ENCODE results near the gene KRTAP5-6.

Gene KRTAP5-6, protein sequence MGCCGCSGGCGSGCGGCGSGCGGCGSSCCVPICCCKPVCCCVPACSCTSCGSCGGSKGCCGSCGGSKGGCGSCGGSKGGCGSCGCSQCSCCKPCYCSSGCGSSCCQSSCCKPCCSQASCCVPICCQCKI

GRCh38 chr11:1696608-1697570 lies at the start of gene KRTAP5-6:
KRTAP5-6 (plus strand) TSS chr11:1697195; CDS start chr11:1697246, 51 bp downstream.
- no peak for DNase-seq (ENCODE audit: low spot score)

DNA sequence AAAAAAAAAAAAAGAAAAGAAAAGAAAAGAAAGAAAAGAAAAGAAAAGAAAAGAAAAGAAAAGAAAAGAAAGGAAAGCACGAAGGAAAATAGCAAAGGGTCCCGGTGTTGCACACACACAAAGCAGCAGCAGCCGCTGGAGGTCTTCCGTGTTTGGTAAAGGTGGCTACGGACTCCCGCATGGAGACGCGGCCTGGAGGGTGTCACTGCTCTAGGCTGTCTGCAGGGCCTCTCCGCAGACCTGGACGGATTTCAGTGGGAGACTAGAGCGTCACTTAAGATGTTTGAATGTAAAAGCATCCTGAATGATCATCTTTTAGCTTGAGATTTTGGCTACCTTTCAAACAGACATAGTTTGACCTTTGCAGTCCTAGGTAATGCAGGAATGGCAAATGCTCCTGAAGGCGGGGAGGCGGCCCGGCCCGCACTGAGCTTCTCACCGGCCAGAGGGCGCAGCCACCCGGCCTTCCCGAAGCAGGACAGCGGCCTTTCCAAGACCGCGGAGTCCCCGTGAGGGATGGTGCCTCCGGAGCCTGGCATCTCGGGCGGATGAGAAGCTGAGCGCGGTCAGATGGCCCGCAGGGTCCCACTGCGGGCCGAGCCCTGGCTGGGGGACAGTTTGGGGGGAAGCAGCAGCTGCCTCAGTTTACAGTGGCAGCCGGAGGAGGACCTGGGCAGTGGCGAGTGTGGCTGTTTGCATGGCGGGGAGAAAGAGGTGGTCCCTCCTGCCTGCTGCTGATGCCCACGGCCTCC lies 48.9 kb upstream of the KRTAP5-6 start:
- no peak for DNase-seq (ENCODE audit: low spot score)

- DNase-seq (ENCODE audit: low spot score): no peak
Measured at GRCh38 chr11:1648653-1649420, 48.2 kb upstream of the KRTAP5-6 start.

DNA sequence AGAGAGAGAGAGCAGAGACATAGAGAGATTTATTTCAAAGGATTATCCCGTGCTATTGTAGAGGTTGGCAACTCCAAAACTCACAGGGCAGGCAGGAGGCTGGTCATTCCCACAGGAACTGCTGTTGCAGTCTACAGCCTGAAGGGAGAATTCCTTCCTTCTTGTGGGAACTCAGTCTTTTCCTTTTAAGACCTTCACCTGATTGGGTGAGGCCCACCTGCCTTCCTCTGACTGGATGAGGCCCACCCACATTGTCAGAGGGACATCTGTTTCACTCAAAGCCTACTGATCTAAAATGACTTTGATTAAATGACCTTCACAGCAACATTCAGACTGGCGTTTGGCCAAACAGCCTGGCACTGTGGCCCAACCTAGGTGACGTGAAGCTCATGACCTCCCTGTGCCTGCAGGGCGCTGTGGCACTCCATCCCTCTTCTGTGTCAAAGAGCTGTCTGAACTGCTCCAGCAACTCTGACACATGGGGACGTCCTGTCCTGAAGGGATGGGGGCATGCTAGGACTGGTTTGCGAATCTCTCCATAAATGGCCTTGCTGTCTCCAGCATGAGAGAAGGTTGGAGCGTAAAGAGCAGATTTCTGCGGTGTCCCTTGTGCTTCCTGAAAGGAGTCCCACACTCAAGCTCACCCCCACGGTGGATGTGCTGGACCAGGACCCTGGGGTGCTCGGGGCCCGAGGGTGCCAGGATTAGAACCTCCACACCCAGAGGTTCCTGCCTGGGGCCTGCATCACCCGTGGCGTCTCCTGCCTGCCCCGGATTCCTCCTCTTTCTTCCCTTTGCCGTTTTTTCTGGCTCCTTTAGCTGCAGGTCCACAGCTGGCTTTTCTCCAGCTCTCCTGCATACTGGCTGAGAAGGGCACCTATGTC lies 46.7 kb upstream of the KRTAP5-6 start:
- DNase-seq (ENCODE audit: low spot score): no peak

GRCh38 chr11:1650918-1651262 lies 46.1 kb upstream of the KRTAP5-6 start:
- no peak for DNase-seq (ENCODE audit: low spot score)

GRCh38 chr11:1651411-1651980 lies 45.5 kb upstream of the KRTAP5-6 start:
- no peak for DNase-seq (ENCODE audit: low spot score)

DNA sequence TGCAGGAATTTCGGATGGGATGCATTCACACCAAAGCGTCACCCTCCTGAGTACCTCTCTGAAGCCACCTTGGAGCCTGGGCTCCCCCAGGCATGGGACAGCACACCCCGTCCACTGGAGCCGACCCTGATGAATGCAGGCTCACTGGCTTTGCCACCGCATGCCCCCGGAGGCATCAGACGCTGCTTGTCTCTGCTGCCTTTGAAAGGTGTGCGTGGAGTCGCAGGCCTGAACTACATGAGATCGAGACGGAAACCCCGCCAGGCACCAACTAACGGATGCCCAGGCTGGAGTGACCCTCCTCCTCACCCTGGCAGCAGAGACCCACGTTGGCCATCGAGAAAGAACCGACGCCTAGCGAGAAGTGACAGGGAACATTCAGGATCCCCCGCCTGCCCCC lies 45.0 kb upstream of the KRTAP5-6 start:
- DNase-seq (ENCODE audit: low spot score): no peak

GRCh38 chr11:1652442-1652770 lies 44.6 kb upstream of the KRTAP5-6 start:
- DNase-seq (ENCODE audit: low spot score): no peak

DNA sequence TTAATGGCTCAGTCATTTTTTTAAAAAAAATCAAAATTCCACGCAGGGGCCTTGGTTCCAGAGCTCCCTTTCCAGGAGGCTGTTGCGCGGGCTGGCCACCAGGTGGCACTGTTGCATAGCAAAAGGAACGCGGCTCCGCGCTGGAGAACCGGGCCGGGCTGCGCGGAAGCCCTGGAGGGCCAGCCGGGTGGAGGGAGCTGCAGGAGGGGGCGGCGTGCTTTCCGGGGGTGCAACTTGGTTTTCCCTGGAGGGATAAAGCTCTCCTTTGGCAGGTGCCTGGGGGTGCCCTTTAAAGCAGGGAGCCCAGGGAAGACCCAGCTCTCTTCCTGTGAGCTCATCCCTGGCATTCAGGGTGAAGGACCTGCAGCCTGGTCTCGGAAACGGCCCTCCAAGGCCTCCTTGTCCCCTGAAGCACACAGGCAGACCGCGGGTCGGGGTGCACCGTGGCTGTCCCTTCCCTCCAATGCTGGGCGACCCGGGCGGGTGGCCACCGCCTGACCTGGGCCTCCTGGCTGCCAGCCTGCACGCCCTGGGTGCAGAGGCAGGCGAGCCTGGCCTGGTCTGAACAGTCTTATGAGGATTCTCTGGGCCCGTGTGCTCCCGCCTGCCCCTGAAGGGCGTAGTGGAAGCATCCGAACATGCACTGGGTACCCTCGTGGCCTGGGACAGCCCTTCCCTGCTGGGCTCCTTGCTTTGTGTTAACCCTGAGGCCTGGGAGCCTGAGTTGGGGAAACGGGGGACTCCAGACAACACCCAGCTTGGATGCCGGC lies 44.0 kb upstream of the KRTAP5-6 start:
- peak; percentile 73 for DNase-seq (ENCODE audit: low spot score)

DNA sequence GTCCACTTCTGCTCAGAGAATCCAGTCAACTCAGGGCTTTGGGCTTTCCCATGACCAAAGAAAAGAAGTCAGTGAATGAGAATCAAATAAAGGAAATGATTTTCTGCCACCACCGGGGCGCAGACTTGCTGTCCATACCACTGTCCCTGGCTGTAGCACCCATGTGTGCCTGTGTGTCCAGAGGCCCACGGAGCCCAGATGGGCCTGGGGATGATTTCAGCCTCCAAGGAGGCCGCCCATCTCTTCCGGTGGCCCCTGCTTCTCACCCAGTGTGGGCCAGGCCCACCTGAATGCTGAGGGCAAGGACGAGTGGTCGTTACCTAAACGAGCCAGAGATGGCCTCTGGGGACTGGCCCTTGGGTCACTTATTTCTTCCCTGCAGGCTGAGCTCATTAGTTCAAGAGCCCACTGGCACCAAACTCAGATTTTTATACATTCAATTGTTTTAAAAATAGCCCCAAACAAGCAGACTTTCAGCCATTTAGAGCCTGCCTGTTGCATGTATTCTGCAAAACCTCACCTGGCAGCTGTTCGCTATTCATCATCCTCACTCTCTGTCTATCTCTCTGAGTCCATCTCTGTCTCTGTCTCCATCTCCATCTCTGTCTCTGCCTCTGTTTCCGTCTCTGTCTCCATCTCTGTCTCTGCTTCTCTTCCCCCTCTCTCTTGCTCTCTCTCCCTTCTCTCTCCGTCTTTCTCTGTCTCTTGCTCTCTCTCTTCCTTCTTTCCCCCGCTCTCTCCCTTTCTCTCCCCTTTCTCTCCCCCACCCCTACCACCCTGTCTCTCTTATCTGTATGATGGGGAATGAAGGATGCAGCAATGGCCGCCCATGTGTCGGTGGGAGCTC lies 43.2 kb upstream of the KRTAP5-6 start:
- DNase-seq (ENCODE audit: low spot score): no peak

- no peak for DNase-seq (ENCODE audit: low spot score)
Measured at GRCh38 chr11:1654388-1655167, 42.4 kb upstream of the KRTAP5-6 start.

- no peak for DNase-seq (ENCODE audit: low spot score)
Measured at GRCh38 chr11:1655168-1656060, 41.6 kb upstream of the KRTAP5-6 start.

GRCh38 chr11:1656061-1656441 lies 40.9 kb upstream of the KRTAP5-6 start:
- no peak for DNase-seq (ENCODE audit: low spot score)

GRCh38 chr11:1656670-1657069 lies 40.3 kb upstream of the KRTAP5-6 start:
- DNase-seq (ENCODE audit: low spot score): no peak

DNA sequence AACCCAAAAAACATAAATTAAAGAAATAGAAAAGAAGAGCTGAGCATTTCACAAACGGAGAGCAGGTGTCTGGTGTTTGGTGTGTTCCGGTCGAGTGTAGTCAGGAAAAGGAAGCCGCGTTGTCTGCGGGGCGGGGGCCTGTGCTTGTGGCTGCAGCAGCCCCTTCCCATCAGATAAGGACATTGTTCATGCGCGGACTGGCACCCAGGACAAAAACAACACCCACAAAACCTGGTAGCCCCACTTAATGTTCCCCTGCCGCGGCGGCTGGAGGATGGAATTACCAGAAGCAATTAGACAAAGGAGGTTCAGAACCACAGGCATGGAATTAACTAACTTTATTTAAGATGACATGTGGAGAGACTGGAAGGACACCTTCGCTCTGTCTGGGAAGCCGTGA lies 37.5 kb upstream of the KRTAP5-6 start:
- DNase-seq (ENCODE audit: low spot score): no peak

DNA sequence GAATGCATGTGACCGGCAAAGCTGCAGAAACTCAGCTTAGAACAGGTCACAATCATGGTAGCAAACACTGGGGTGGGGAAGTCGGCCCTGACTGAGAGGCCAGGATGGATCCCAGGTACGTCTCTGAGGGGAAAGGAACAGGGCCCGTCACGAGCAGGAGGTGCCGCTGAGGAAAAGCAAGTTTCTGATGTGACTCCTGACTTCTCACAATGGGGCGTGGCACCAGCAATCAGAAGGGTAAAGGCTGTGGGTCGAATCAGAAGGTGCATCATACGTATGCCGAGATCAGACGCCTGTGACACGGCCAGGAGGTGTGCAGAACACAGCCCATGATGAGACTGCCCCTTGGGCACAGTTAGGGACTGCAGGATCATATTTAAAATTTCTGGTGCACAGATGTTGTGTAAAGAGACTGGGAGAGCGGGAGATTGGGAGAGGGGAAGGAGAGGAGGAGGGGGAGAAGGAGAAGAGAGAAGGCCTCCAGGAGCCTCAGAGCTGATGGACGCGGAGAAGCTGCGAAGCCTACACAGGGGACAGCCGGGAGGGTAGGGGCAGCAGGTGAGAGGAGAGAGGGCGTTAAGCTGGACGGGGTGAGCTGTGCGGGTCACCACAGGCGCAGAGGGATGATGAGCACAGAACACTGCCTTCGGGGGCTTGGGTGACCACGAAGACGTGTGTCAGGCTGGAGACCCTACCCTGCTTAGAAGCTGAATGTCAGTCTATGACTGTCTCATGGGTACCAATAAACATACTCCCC lies 36.7 kb upstream of the KRTAP5-6 start:
- no peak for DNase-seq (ENCODE audit: low spot score)
